AML-193 (cell line): ENCODE results near the gene EDEM3.
A peak's percentile ranks its signal among the peaks of the same experiment; 100 is the strongest.
"Not testable (repeated sequence)": the region's sequence is repeated elsewhere in the genome, so short reads cannot be mapped to it uniquely, and the experiment has no call there.

ENCODE experiments used
- DNase-seq, 2 experiments: peaks; one replicate each; lab custom pipeline; 2025; lab: John Stamatoyannopoulos, UW

Gene EDEM3

GRCh38 chr1:184754476-184755225 lies at the start of gene EDEM3:
Gene EDEM3 (minus strand): TSS chr1:184754858. CDS start chr1:184754646, 212 bp downstream.
- peak; percentile 99 for DNase-seq

GRCh38 chr1:184804220-184804619 lies 49.6 kb upstream of the EDEM3 start:
- DNase-seq = no peak

GRCh38 chr1:184803180-184803492 lies 48.5 kb upstream of the EDEM3 start:
- DNase-seq = no peak

GRCh38 chr1:184802354-184803179 lies 47.9 kb upstream of the EDEM3 start:
- DNase-seq = no peak

- DNase-seq = no peak
Observed at GRCh38 chr1:184801503-184801902, 46.8 kb upstream of the EDEM3 start.

GRCh38 chr1:184800876-184801275 lies 46.2 kb upstream of the EDEM3 start:
- DNase-seq = no peak

GRCh38 chr1:184793967-184794366 lies 39.3 kb upstream of the EDEM3 start:
- no peak for DNase-seq

- peak; percentile 97 for DNase-seq
Observed at GRCh38 chr1:184792450-184792969, 37.9 kb upstream of the EDEM3 start.

GRCh38 chr1:184791550-184791900 lies 36.9 kb upstream of the EDEM3 start:
- no peak for DNase-seq

- DNase-seq = no peak
Observed at GRCh38 chr1:184790642-184791549, 36.2 kb upstream of the EDEM3 start.

- DNase-seq = no peak
Observed at GRCh38 chr1:184789884-184790283, 35.2 kb upstream of the EDEM3 start.

- peak; percentile 49 to 60 for DNase-seq
Observed at GRCh38 chr1:184788970-184789369, 34.3 kb upstream of the EDEM3 start.

GRCh38 chr1:184785529-184785928 lies 30.9 kb upstream of the EDEM3 start:
- no peak for DNase-seq

GRCh38 chr1:184783723-184784122 lies 29.1 kb upstream of the EDEM3 start:
- DNase-seq = not testable (repeated sequence)

- DNase-seq = no peak
Observed at GRCh38 chr1:184781941-184782340, 27.3 kb upstream of the EDEM3 start.

- no peak for DNase-seq
Observed at GRCh38 chr1:184775885-184776284, 21.2 kb upstream of the EDEM3 start.

- DNase-seq = no peak
Observed at GRCh38 chr1:184775329-184775728, 20.7 kb upstream of the EDEM3 start.

GRCh38 chr1:184773762-184774320 lies 19.2 kb upstream of the EDEM3 start:
- no peak for DNase-seq

- DNase-seq = no peak
Observed at GRCh38 chr1:184771190-184771691, 16.6 kb upstream of the EDEM3 start.

- DNase-seq = no peak
Observed at GRCh38 chr1:184770181-184770979, 15.7 kb upstream of the EDEM3 start.

- DNase-seq = no peak
Observed at GRCh38 chr1:184769241-184769640, 14.6 kb upstream of the EDEM3 start.
